GM19099 (cell line): ENCODE data around the gene LAMP5.

Experiments
- POLR2A ChIP-seq: IDR thresholded peaks from 3 replicates; pipeline ENCODE4 v1.6.1; 2011; ENCODE audit warnings: low read depth; ENCODE audit not compliant: insufficient read length; ENCODE audit errors: extremely low read depth

Gene LAMP5

GRCh38 chr20:9514461-9515213 is at the start of gene LAMP5:
Gene LAMP5, plus strand, starts transcription at chr20:9514590. Its CDS starts 263 bp downstream, at chr20:9514853.
- TF ChIP-seq POLR2A, result no peak

- TF ChIP-seq POLR2A, result no peak
These were observed 46.4 kb upstream of the LAMP5 start for GRCh38 chr20:9467995-9468394.

- TF ChIP-seq POLR2A, result no peak
These were observed 39.5 kb upstream of the LAMP5 start for GRCh38 chr20:9474835-9475415.

GRCh38 chr20:9475456-9475855 is 38.9 kb upstream of the LAMP5 start:
- no peak for TF ChIP-seq POLR2A

GRCh38 chr20:9476174-9476573 is 38.2 kb upstream of the LAMP5 start:
- no peak for TF ChIP-seq POLR2A

- no peak for TF ChIP-seq POLR2A
These were observed 37.8 kb upstream of the LAMP5 start for GRCh38 chr20:9476637-9477036.

- no peak for TF ChIP-seq POLR2A
These were observed 35.6 kb upstream of the LAMP5 start for GRCh38 chr20:9478771-9479170.

GRCh38 chr20:9480066-9480465 is 34.3 kb upstream of the LAMP5 start:
- no peak for TF ChIP-seq POLR2A

- no peak for TF ChIP-seq POLR2A
These were observed 32.2 kb upstream of the LAMP5 start for GRCh38 chr20:9482180-9482579.

GRCh38 chr20:9483131-9483530 is 31.3 kb upstream of the LAMP5 start:
- TF ChIP-seq POLR2A, result no peak

- no peak for TF ChIP-seq POLR2A
These were observed 28.6 kb upstream of the LAMP5 start for GRCh38 chr20:9485614-9486340.

GRCh38 chr20:9487231-9487630 is 27.2 kb upstream of the LAMP5 start:
- no peak for TF ChIP-seq POLR2A

- TF ChIP-seq POLR2A, result no peak
These were observed 26.3 kb upstream of the LAMP5 start for GRCh38 chr20:9488063-9488462.

- TF ChIP-seq POLR2A, result no peak
These were observed 24.2 kb upstream of the LAMP5 start for GRCh38 chr20:9490161-9490560.

GRCh38 chr20:9490631-9491030 is 23.8 kb upstream of the LAMP5 start:
- TF ChIP-seq POLR2A, result no peak

- TF ChIP-seq POLR2A, result no peak
These were observed 23.1 kb upstream of the LAMP5 start for GRCh38 chr20:9491324-9491723.
